ENCODE results near the gene CAND2. TPM values are rescaled to one million over a fixed set of nuclear protein-coding genes. Genes with fewer than 3 reads are reported as not detected.

Gene CAND2
- total and polyA plus RNA-seq, 10 of the 15 experiments (the other 5 are each of a cell fraction or from before 2014, with no cell fraction given), result 0.03 to 1.9 (median 0.52) TPM

- intact Hi-C loops (cut with micrococcal nuclease; ENCODE audit: unreplicated experiment), result no loop called here
- no peaks in the 10 kb centered on the region for H3K36me3 ChIP-seq (ENCODE audit: control insufficient read depth in 2 of 2, insufficient read depth in 2 of 2, low read length in 1 of 2)
- in situ Hi-C loops (cut with MboI), result no loop called here
- no peak overlapping the region for H2AFZ ChIP-seq (ENCODE audit: control insufficient read depth, low read depth, low read length)
- RAD21 ChIA-PET (ENCODE audit: unreplicated experiment), result no interaction called here
- H3K79me2 ChIP-seq (ENCODE audit: control insufficient read depth, insufficient read depth, low read length), result no peaks in the 10 kb centered on the region
- POLR2A ChIA-PET, result no interaction called here
- no peak overlapping the region for H3K9ac ChIP-seq (ENCODE audit: control insufficient read depth, insufficient read depth, low read length)
- DNase-seq (ENCODE audit: low read depth, low spot score) (no peak), ATAC-seq (no peak), FAIRE-seq (no peak)
- CTCF ChIA-PET, result no interaction called here
- WGBS (ENCODE audit: insufficient coverage, insufficient replicate concordance, low lambda C conversion rate, missing lambda C conversion rate), result 34% methylated on average over 9 of the region's 9 CpGs
- peaks cover 7% of the 10 kb centered on the region; the same call in 2 of the 3 replicates for H3K9me3 ChIP-seq (replicated peaks; ENCODE audit: control insufficient read depth, insufficient read depth, low read length)
- no peak for TF ChIP-seq ZNF24 (IDR thresholded peaks at IDR 0.05)
- no peak for TF ChIP-seq SMARCA5 (IDR thresholded peaks at IDR 0.05)
- TF ChIP-seq MEF2A (IDR thresholded peaks at IDR 0.05; ENCODE audit: insufficient read depth, low read depth, low read length), result no peak
- no peak for TF ChIP-seq PML (IDR thresholded peaks at IDR 0.05; ENCODE audit: low read length)
- no peak for TF ChIP-seq KAT2A (conservative IDR thresholded peaks at IDR 0.05; ENCODE audit: control insufficient read depth, low read depth, low read length)
- no peak for TF ChIP-seq PAX8 (IDR thresholded peaks at IDR 0.05)
- no peak for TF ChIP-seq RB1 (IDR thresholded peaks at IDR 0.05; ENCODE audit: borderline replicate concordance)
- TF ChIP-seq NR2F1 (conservative IDR thresholded peaks at IDR 0.05), result no peak
- TF ChIP-seq POLR2AphosphoS5 (IDR thresholded peaks at IDR 0.05; ENCODE audit: low read length), result no peak
- TF ChIP-seq ZBTB11 (CRISPR knock-in tag; IDR thresholded peaks at IDR 0.05), result no peak
- TF ChIP-seq CBX3 (IDR thresholded peaks at IDR 0.05; ENCODE audit: borderline replicate concordance, low read depth), result no peak
- TF ChIP-seq PKNOX1 (IDR thresholded peaks at IDR 0.05), result no peak
- TF ChIP-seq ELK1 (IDR thresholded peaks at IDR 0.05; ENCODE audit: low read depth, low read length), result no peak
- no peak for TF ChIP-seq KLF5 (IDR thresholded peaks at IDR 0.05; ENCODE audit: partially characterized antibody)
- TF ChIP-seq NFYB (IDR thresholded peaks at IDR 0.05; ENCODE audit: insufficient read depth, low read depth, low read length), result no peak
- no peak overlapping the region for H3K4me2 ChIP-seq (ENCODE audit: control insufficient read depth, insufficient read depth)
- no peak overlapping the region for H3K4me3 ChIP-seq
- no peaks in the 10 kb centered on the region for H3K27me3 ChIP-seq (replicated peaks in 1 of 2; ENCODE audit: control insufficient read depth in 2 of 2, insufficient read depth in 2 of 2, low read length in 1 of 2)
- no peaks in the 10 kb centered on the region for H4K20me1 ChIP-seq (ENCODE audit: control insufficient read depth, insufficient read depth)
- H3K27ac ChIP-seq (ENCODE audit: control insufficient read depth, insufficient read depth), result no peak overlapping the region
- SMC1A ChIA-PET (ENCODE audit: uncharacterized antibody, unreplicated experiment), result no interaction called here
- BruUV-seq (replicated peaks), result no TSS peak
- H3K4me1 ChIP-seq (ENCODE audit: control insufficient read depth, insufficient read depth, low read length), result no peaks in the 10 kb centered on the region
Measured at GRCh38 chr3:12771236-12771635, 25.2 kb upstream of the CAND2 start.

Measured in GM12878 (cell line).